ENCODE results near the gene OLFML1. TPM values are rescaled to one million over a fixed set of nuclear protein-coding genes. Genes with fewer than 3 reads are reported as not detected.

The OLFML1 gene
- total RNA-seq, 2 donors from 2014 or later: 7.4 to 8.7 TPM

DNA sequence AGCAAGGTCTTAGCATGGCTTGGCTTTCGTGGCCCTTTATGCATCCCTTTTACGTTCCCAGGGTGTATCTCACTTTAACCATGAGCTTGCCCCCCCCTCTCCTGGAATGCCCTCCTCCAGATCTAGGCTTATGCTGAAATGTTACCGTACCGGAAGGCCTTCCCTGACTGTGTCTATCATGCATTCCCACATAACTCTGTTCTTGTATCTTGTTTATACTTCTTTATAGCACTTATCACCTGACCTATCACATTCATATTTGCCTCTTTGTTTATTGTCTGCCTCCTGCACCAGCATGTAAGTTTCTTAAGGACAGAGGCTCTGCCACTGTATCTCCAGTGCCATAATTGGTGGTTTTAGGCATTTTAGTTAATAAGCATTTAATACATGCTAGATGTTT is 67.4 kb downstream of the OLFML1 start:
- Histone ChIP-seq H3K4me3 (no peak overlapping the region), H3K9me3 (no peaks in the 10 kb centered on the region), H3K36me3 (no peaks in the 10 kb centered on the region), H3K27me3 (replicated peaks; ENCODE audit: insufficient read depth) (no peaks in the 10 kb centered on the region), H3K4me1 (ENCODE audit: control insufficient read depth in 1 of 2, low read depth in 2 of 2) (peaks cover 0 to 8% of the 10 kb centered on the region in 2 donors), H3K27ac (no peak overlapping the region)
- TF ChIP-seq, protein P1, sequence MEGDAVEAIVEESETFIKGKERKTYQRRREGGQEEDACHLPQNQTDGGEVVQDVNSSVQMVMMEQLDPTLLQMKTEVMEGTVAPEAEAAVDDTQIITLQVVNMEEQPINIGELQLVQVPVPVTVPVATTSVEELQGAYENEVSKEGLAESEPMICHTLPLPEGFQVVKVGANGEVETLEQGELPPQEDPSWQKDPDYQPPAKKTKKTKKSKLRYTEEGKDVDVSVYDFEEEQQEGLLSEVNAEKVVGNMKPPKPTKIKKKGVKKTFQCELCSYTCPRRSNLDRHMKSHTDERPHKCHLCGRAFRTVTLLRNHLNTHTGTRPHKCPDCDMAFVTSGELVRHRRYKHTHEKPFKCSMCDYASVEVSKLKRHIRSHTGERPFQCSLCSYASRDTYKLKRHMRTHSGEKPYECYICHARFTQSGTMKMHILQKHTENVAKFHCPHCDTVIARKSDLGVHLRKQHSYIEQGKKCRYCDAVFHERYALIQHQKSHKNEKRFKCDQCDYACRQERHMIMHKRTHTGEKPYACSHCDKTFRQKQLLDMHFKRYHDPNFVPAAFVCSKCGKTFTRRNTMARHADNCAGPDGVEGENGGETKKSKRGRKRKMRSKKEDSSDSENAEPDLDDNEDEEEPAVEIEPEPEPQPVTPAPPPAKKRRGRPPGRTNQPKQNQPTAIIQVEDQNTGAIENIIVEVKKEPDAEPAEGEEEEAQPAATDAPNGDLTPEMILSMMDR (IDR thresholded peaks at IDR 0.05): no peak
- ATAC-seq (ENCODE audit: insufficient number of reproducible peaks, low FRiP score, low read depth): no peak
- DNase-seq (ENCODE audit: low spot score): no peak

DNA sequence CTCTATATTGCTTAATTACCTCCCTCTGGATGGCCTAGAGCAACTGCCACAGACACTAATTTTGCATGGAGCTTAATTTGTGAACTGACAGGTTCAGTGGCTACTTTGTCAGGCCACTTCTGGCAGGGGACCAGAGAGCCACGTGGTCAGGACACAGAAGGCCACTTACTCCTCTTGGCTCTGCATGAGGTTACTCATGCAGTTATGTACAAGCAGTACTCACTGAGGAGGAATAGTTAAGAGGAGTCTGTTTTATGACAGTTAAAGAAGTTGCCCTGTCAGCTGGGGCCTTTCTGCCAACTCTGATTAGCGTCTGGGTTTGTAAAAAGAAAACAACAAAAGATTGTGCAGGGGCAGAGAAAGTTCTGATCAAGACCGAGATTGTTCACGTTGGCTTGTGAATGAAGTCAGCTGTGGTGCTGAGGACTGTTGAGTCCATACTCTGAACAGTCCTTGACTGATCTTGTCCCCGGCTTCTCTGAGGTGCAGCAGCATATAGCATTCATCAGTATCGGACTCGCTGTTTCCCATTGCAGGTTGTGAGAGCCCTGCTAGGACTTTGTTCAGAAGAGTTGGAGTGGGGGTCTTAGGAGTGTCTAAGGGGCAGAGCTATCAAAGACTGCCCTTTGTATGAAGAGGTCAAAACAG is 69.9 kb downstream of the OLFML1 start:
- DNase-seq (ENCODE audit: low spot score): no peak
- Histone ChIP-seq H3K9me3 (no peaks in the 10 kb centered on the region), H3K4me1 (ENCODE audit: control insufficient read depth in 1 of 2, low read depth in 2 of 2) (peaks cover 0 to 8% of the 10 kb centered on the region in 2 donors), H3K4me3 (no peak overlapping the region), H3K27ac (no peak overlapping the region), H3K36me3 (no peaks in the 10 kb centered on the region), H3K27me3 (replicated peaks; ENCODE audit: insufficient read depth) (no peaks in the 10 kb centered on the region)
- TF ChIP-seq, protein P1 (IDR thresholded peaks at IDR 0.05): no peak
- ATAC-seq (ENCODE audit: insufficient number of reproducible peaks, low FRiP score, low read depth): no peak

DNA sequence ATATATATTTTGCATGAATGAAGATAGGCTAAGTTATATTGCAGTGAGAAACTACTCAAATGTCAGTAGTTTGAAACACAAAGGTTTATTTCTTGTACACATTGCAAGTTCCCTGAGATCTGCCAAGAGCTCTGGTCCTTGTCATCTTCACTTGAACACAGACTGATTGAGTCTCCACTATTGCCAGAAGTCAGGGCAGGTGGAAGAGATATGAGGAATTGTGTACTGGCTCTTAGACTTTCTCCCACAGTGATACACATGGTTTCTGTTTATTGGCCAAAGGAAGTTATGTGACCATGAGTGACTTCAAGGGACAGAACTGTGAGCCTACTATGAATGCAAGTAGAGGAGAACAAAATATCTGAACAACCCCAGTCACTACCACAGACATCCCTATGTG is 72.7 kb downstream of the OLFML1 start:
- H3K36me3 ChIP-seq: no peaks in the 10 kb centered on the region
- TF ChIP-seq, protein P1 (IDR thresholded peaks at IDR 0.05): no peak
- DNase-seq (ENCODE audit: low spot score) (no peak), ATAC-seq (ENCODE audit: insufficient number of reproducible peaks, low FRiP score, low read depth) (no peak)
- H3K9me3 ChIP-seq: no peaks in the 10 kb centered on the region
- peaks cover 0 to 8% of the 10 kb centered on the region in 2 donors for H3K4me1 ChIP-seq (ENCODE audit: control insufficient read depth in 1 of 2, low read depth in 2 of 2)
- no peaks in the 10 kb centered on the region for H3K27me3 ChIP-seq (replicated peaks; ENCODE audit: insufficient read depth)
- no peak overlapping the region for H3K27ac ChIP-seq
- no peak overlapping the region for H3K4me3 ChIP-seq

DNA sequence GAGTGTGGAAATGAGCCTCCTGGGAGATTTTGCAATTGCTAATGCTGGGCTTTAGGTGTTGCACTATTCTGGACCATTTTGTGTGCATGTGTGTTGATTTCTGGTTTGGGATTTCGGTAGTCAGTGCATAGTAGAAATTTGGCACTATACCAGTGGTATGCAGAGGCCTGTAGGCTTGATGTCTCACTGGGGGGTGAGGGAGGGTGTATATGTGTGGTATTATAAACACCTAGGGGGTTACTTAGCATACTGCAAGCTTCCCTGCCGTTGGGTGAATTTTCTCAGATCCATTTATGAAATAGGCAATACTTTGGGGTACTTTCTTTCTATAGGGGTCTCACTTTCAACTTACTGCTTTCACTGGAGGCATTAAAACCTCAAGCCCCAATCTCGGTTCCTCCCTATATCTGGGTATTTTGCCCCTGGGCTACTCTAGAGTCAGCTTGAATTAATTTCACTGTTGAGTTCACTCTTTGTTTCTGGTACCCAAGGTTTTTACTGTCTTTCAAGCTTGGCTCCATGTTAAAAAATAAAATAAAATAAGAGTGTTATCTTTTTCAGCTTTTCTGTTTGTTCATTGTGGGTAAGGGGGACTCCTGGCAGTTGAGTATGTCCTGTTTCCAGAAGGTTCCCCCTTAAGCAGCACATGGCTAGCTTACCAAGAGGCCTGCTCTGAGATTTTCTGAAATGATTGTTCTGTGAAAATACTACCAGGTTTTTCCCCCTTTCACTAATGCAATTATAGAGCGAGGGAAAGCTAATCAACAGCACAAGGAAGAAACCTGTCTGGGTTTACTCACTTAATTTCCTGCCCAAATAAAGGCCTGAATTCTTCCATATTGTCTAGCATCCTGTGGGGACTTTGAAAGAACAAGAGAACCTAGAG is 74.3 kb downstream of the OLFML1 start:
- peaks cover 0 to 8% of the 10 kb centered on the region in 2 donors for H3K4me1 ChIP-seq (ENCODE audit: control insufficient read depth in 1 of 2, low read depth in 2 of 2)
- H3K9me3 ChIP-seq: no peaks in the 10 kb centered on the region
- no peak for DNase-seq (ENCODE audit: low spot score)
- TF ChIP-seq, protein P1 (IDR thresholded peaks at IDR 0.05): no peak
- no peak for ATAC-seq (ENCODE audit: insufficient number of reproducible peaks, low FRiP score, low read depth)
- no peaks in the 10 kb centered on the region for H3K36me3 ChIP-seq
- H3K4me3 ChIP-seq: no peak overlapping the region
- H3K27me3 ChIP-seq (replicated peaks; ENCODE audit: insufficient read depth): no peaks in the 10 kb centered on the region
- no peak overlapping the region for H3K27ac ChIP-seq

Other genes starting within 250 kb of the OLFML1 start
- gene SYT9, start 233.6 kb upstream of the OLFML1 start, total RNA-seq: not detected
- gene PPFIBP2, start 28.5 kb downstream of the OLFML1 start, total RNA-seq: 10 to 100 TPM; 43.5 to 48.9 TPM
- 10 to 100 TPM; 12.6 to 21.3 TPM for gene CYB5R2, start 188.0 kb downstream of the OLFML1 start, total RNA-seq
- 1 to 10 TPM; 1.2 to 1.5 TPM for gene OVCH2, start 221.0 kb downstream of the OLFML1 start, total RNA-seq

All from thoracic aorta (tissue), 2 donors.